ENCODE measurements around the gene RBM4B.
A peak's percentile ranks its signal among the peaks of the same experiment; 100 is the strongest.

The RBM4B gene

GRCh38 chr11:66638177-66639065 is 39.3 kb downstream of the RBM4B start, which contains the start of gene RBM4:
RBM4 (plus strand) TSS chr11:66638703; CDS start chr11:66639712, 1,009 bp downstream.
- DNase-seq, result peak; percentile 99

DNA sequence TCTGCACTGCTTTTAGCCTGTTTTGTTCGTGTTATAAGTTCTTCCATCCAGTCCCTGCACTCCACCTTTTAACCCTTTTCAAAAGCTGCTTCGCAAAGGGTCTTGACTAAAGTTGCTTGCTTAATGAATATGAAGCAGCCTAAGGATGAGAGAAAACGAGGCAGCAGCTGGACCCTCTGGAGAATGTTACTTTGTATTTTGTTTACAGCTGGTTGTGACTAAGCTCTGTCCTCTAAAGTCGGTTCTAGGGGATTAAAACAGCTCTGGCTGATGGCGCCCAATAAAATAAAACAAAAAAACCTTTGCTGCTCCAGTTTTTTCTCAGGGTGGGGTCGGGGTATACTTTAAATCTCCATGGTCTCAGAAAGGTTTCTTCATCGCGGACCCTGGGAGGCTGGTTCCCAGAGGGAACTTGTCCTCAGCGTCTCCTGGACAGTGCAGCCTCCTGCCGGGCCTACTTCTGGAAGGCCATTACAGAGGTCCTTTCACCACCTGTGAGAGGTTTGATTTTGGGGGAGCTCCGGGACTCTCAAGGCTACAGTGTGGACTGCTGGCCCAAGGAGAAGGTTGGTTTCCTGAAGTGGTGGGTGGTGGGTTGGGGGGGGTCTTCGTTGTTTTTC is 40.0 kb downstream of the RBM4B start:
- DNase-seq, result peak; percentile 75

- DNase-seq, result peak; percentile 71
Measured at GRCh38 chr11:66636411-66636810, 41.3 kb downstream of the RBM4B start.

DNA sequence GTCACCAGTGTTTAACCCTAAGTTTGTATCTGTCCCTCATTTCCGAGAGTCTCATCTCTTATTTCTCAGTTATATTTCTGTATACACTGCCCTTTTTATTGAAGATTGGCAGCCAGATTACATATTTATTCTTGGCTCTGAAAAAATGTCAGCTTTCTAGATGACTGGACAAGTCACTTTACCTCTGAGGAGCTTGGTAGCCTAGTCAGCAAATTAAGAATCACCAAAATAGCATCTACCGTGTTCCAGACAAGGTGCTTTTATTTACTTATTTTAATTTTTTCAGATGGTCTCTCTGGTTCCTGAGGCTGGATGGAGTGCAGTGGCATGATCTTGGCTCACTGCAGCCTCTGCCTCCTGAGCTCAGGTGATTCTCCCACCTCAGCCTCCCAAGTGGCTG is 44.7 kb downstream of the RBM4B start:
- DNase-seq, result no peak

DNA sequence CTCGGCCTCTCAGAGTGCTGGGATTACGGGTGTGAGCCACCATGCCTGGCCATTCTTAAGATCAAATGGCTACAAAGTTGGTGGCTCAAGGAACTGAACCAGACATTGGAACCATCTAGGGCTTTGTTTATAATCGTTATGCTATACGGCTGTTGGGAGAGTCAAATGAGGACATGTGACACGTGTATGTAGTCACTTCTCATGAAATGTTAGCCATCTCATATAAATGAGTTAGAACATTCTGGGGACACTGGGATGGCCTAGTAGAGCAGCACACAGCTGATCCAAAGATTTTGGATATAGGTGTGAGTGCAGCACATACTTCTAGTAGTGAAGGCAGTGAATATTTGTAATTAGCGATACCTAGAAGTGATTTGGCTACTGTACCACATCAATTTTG is 45.8 kb downstream of the RBM4B start:
- no peak for DNase-seq

- DNase-seq, result no peak
Measured at GRCh38 chr11:66629356-66629755, 48.3 kb downstream of the RBM4B start.

DNA sequence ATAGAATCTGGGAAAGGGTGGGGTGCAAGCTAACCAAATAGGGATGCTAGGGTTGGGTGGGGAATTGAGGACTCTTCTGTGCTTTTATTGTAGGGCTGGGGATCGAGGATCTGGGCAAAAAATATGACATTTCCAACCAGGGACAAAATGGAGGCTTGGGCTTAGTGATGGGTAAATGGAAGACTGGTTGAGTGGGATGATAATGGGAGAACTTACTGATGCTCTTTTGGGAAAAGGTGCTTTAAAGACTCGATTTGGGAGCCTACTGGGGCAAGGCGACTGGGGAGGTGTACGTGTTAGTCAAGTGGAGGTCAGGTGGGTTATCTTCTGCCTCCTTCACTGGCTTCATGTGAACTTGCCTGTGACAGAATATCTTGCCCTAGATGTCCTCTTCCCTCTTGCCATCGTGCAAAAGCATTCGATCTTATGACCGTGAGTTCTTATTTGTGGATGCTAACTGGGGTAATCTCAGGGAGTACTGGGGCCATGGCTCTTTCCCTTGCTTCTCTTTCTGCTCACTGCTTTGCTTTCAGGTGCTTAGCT is 49.6 kb downstream of the RBM4B start:
- no peak for DNase-seq

- no peak for DNase-seq
Measured at GRCh38 chr11:66626926-66627325, 50.8 kb downstream of the RBM4B start.

GRCh38 chr11:66626382-66626781 is 51.3 kb downstream of the RBM4B start:
- DNase-seq, result no peak

GRCh38 chr11:66625752-66626149 is 51.9 kb downstream of the RBM4B start:
- DNase-seq, result no peak

GRCh38 chr11:66625041-66625751 is 52.5 kb downstream of the RBM4B start:
- DNase-seq, result no peak

- DNase-seq, result no peak
Measured at GRCh38 chr11:66624450-66624849, 53.2 kb downstream of the RBM4B start.

DNA sequence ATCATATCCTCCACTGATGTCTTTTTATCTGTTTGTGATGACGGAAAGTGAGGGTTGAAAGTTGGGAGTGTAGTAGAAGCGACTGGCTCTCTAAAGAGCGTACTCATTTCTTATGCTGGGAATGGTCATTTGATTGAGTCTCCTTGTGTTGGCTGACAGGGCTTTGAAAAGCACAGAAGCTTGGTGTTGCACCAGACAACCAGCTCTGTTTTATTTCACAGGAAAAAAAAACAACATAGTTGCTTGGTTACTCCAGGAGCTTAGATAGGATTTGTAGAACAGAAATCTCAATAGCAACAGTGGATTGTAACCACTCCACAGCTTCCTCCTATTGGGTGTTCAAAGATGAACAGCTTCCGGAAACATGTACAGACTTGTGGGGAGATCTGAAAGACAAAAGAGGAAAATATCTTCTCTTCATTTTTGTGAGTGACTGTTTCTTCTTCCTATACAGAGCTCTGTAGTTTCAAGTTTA is 58.6 kb downstream of the RBM4B start:
- no peak for DNase-seq

- DNase-seq, result no peak
Measured at GRCh38 chr11:66617155-66617834, 60.4 kb downstream of the RBM4B start.

- DNase-seq, result peak; percentile 99
Measured at GRCh38 chr11:66616379-66617154, 61.1 kb downstream of the RBM4B start, which contains the start of gene RBM14. RBM14 (plus strand) TSS chr11:66616630; CDS start chr11:66616721, 91 bp downstream.

Data from NCI-H82 (cell line).